NCI-H82 treated with DMSO at 0.1 percent for 48 hours (cell line): Measurements from ENCODE around the gene ANKRD13D.

Experiments
- DNase-seq: peaks from one replicate; lab custom pipeline; 2025; ENCODE audit not compliant: unreplicated experiment; lab: John Stamatoyannopoulos, UW

Gene ANKRD13D

GRCh38 chr11:67273260-67273990 is 15.7 kb upstream of the ANKRD13D start:
- no peak for DNase-seq

GRCh38 chr11:67274768-67275605 is 14.1 kb upstream of the ANKRD13D start:
- DNase-seq, result no peak

DNA sequence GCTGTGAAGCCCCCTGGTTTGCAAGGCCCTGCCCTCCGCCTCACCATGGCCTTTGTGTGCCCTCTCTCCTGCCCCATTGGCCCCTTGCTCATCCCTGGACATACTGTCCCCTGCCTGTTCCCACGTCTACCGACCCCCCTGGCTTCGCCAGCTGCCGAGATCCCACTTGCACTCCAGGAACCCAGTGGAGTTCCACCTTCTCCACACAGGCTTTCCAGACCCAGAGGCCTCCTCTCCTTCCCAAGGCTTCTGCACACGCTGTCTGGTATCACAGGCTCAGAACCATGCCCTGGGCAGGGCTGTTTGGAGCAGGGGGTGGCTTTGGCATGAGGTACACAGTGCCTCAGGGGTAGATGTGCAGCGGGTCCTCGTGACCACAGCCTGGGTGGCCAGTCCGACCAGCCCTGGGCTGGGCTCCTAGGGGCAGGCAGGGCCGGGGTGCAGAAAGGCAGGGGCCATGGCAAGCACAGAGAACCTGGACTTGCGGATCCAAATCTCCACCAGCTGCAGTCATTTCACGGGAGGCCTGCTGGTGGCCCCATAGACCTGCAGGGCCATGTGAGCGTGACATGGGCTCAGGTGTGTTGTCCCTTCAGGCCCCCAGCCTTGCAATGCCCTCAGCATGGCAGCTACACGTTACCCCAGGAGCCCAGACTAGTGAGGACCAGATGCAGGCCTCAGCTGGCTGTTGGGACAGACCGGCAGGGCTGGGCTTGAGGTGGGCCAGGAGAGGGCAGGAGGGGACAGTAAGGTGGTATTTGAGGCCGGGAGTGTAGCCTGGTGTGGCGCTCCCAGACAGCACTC is 13.3 kb upstream of the ANKRD13D start:
- DNase-seq, result no peak

- no peak for DNase-seq
These were observed 12.3 kb upstream of the ANKRD13D start for GRCh38 chr11:67276781-67277230.

DNA sequence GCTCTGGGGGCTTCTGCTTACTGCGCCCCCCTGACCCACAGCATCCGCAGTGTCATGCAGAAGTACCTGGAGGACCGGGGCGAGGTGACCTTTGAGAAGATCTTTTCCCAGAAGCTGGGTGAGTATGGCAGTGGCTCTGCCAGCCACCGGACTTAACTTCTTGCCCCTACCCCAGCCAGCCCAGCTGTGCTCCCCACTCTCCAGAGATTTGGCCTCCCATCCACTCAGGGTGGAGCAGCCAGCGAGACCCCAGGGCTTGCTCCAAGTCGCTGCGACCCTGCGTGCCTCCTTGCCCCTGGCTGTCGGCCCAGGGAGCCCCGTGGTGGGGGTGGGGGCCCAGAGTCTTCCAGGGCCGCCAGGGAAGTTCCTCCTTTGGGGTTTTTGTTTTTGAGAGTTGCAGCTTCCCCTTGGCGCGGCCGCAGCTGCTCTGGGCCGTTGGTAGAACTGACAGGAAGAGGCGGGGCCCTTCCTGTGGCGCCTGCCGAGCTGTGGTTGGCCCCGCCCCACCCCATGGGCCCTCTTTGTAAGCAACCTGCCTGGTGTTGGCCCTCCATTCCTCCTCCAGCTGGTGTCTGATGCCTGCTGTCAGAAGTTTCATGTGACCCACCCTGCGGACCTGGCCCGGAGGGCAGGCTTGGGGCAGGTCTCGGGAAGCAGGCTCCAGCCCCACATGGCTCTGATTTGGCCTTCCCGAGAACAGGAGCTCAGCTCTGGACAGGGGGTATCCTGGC is 11.7 kb upstream of the ANKRD13D start:
- DNase-seq, result no peak

DNA sequence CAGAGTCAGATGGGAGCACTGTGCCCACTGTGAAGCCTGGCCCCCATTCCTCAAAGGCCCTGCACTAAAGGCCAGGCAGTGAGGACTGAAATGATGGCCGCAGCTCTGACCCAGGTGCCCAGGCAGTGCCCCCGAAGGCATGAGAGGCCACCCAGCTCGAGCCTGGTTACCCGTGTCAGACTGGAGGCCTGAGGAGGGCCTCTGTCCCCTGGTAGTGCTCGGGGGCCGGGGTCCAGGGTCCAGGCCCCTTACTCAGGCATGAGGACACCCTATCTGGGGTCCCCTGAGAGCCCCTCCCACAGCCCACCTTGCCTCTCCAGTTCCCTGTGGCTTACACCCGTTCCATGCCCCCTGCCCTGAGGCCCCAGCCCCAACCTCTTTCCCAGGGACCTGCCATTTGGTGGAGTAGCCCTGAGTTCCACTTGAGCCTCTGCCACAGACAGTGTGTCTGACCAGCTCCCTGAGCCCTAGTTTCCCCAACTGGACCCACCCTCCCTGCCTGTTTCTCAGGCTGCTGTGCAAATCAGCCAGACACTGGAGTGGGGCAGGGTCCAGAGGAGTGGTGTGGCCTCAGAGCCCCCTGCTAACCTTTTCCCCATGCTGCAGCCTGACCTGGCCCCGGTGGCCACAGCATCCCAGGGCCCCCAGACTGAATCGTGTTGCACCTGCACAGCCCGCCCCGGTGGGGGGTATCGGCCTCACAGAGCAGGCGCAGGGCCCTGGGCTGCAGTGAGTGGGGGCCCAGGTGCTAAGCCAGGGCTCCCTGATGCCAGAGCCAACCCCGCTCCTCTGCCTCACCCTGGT is 10.8 kb upstream of the ANKRD13D start:
- no peak for DNase-seq

DNA sequence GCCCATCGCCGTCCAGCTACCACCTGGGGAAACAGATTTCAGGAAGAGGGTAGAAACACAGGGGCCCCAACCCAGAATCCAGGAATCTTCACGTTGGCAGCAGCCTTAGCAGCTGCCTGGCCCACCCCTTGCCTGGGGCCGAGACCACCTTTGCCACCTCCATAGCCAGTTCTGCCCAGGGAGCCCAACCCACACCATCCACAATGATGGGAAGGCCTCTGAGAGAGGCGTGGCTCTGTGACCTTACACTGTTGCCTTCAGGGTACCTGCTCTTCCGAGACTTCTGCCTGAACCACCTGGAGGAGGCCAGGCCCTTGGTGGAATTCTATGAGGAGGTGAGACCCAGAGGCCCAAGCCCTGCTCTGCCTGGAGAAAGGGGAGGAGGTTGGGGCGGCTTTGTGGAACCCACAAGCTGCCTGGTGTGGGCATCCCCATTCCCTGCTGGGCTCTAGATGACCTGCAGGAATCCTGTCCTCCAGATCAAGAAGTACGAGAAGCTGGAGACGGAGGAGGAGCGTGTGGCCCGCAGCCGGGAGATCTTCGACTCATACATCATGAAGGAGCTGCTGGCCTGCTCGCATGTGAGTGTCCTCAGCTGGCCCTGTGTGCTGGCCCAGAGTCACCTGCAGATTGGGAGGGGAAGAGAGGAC is 10.0 kb upstream of the ANKRD13D start:
- DNase-seq, result no peak

GRCh38 chr11:67279589-67280340 is 9.3 kb upstream of the ANKRD13D start:
- no peak for DNase-seq

GRCh38 chr11:67280341-67280787 is 8.7 kb upstream of the ANKRD13D start:
- no peak for DNase-seq

GRCh38 chr11:67280788-67281551 is 8.1 kb upstream of the ANKRD13D start:
- no peak for DNase-seq

GRCh38 chr11:67281552-67282150 is 7.5 kb upstream of the ANKRD13D start:
- DNase-seq, result no peak

DNA sequence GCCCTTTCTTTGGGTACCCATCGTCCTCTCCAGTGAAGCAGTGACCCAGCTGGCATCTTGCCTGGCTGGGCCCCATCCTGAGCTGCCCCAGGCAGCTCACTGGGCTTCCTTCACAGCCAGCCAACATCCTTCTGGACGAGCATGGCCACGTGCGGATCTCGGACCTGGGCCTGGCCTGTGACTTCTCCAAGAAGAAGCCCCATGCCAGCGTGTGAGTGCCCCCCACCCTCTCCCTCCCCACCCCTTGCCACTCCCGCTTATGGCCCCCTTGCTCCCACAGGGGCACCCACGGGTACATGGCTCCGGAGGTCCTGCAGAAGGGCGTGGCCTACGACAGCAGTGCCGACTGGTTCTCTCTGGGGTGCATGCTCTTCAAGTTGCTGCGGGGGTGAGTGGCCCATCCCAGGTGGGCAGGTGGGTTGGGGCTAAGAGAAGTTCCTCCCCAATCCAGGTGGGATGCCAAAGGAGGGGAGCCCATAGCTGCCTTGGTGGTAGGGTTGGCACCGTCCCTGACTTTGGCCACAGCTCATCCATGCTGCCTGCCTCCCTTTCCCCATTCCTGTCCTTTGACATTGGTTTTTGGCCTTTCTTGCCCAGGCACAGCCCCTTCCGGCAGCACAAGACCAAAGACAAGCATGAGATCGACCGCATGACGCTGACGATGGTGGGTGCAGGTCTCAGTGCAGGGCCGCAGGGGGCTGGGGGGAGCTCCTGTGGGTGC is 6.8 kb upstream of the ANKRD13D start:
- no peak for DNase-seq

GRCh38 chr11:67282876-67283371 is 6.2 kb upstream of the ANKRD13D start:
- DNase-seq, result no peak

- DNase-seq, result no peak
These were observed 5.6 kb upstream of the ANKRD13D start for GRCh38 chr11:67283481-67283963.

DNA sequence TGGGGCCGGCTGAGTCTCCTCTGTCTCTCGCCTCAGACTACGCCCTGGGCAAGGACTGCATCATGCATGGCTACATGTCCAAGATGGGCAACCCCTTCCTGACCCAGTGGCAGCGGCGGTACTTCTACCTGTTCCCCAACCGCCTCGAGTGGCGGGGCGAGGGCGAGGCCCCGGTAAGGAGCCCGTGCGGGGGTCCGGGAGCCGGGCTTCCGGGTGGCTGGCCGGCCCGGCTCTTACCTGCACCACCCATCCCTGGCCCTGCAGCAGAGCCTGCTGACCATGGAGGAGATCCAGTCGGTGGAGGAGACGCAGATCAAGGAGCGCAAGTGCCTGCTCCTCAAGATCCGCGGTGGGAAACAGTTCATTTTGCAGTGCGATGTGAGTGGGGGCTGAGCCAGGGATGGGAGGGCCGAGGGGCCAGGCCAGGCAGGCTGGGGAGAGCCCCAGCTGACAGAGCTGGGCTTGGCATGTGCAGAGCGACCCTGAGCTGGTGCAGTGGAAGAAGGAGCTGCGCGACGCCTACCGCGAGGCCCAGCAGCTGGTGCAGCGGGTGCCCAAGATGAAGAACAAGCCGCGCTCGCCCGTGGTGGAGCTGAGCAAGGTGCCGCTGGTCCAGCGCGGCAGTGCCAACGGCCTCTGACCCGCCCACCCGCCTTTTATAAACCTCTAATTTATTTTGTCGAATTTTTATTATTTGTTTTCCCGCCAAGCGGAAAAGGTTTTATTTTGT is 4.1 kb upstream of the ANKRD13D start:
- DNase-seq, result no peak
